ENCODE data around the gene SYNE3.

SYNE3 gene

GRCh38 chr14:95545515-95546168, 29.2 kb upstream of the SYNE3 start:
- no peak for DNase-seq (ENCODE audit: low read depth in 1 of 2, low spot score in 1 of 2)
- Histone ChIP-seq H3K4me3 (replicated peaks; ENCODE audit: insufficient read depth, low read length) (no peak overlapping the region), H3K27me3 (ENCODE audit: insufficient read depth, poor library complexity, severe bottlenecking) (no peaks in the 10 kb centered on the region), H3K27ac (replicated peaks) (no peak overlapping the region)
- TF ChIP-seq GABPA (IDR thresholded peaks at IDR 0.05; ENCODE audit: low read depth) (no peak), REST (IDR thresholded peaks at IDR 0.05; ENCODE audit: insufficient replicate concordance, low read depth) (no peak), SPI1 (IDR thresholded peaks at IDR 0.05; ENCODE audit: borderline replicate concordance, low read depth) (no peak), CTCF (IDR thresholded peaks at IDR 0.05; ENCODE audit: insufficient read depth, low read length) (no peak)

GRCh38 chr14:95544588-95544987, 28.1 kb upstream of the SYNE3 start:
- TF ChIP-seq SPI1 (IDR thresholded peaks at IDR 0.05; ENCODE audit: borderline replicate concordance, low read depth) (no peak), CTCF (IDR thresholded peaks at IDR 0.05; ENCODE audit: insufficient read depth, low read length) (no peak), POLR2AphosphoS5 (IDR thresholded peaks at IDR 0.05; ENCODE audit: low read depth) (no peak), GABPA (IDR thresholded peaks at IDR 0.05; ENCODE audit: low read depth) (no peak), REST (IDR thresholded peaks at IDR 0.05; ENCODE audit: insufficient replicate concordance, low read depth) (no peak)
- Histone ChIP-seq H3K27ac (replicated peaks) (no peak overlapping the region), H3K27me3 (ENCODE audit: insufficient read depth, poor library complexity, severe bottlenecking) (no peaks in the 10 kb centered on the region), H3K4me3 (replicated peaks; ENCODE audit: insufficient read depth, low read length) (no peak overlapping the region)
- no peak for DNase-seq (ENCODE audit: low read depth in 1 of 2, low spot score in 1 of 2)

- Histone ChIP-seq H3K27me3 (ENCODE audit: insufficient read depth, poor library complexity, severe bottlenecking) (no peaks in the 10 kb centered on the region), H3K4me3 (replicated peaks; ENCODE audit: insufficient read depth, low read length) (no peak overlapping the region), H3K27ac (replicated peaks) (no peak overlapping the region)
- TF ChIP-seq GABPA (IDR thresholded peaks at IDR 0.05; ENCODE audit: low read depth) (no peak), CTCF (IDR thresholded peaks at IDR 0.05; ENCODE audit: insufficient read depth, low read length) (no peak), REST (IDR thresholded peaks at IDR 0.05; ENCODE audit: insufficient replicate concordance, low read depth) (no peak), SPI1 (IDR thresholded peaks at IDR 0.05; ENCODE audit: borderline replicate concordance, low read depth) (no peak), POLR2AphosphoS5 (IDR thresholded peaks at IDR 0.05; ENCODE audit: low read depth) (no peak)
- no peak for DNase-seq (ENCODE audit: low read depth in 1 of 2, low spot score in 1 of 2)
Observed at GRCh38 chr14:95543021-95543420, 26.6 kb upstream of the SYNE3 start.

Data from HL-60 (cell line).